C4-2B (cell line): ENCODE measurements around the gene CTNNA3.

Experiments used
- H3K27ac ChIP-seq: fragments of 450-650 bp; 2 replicates; pipeline ENCODE4 v1.5.1; 2017
- ZFX ChIP-seq: fragments of 450-650 bp; IDR thresholded peaks from 2 replicates; pipeline ENCODE4 v1.6.1; 2017
- TF ChIP-seq, protein P1 (sequence below): fragments of 450-650 bp; conservative IDR thresholded peaks from 2 replicates; pipeline ENCODE4 v1.5.1; 2017; ENCODE audit warnings: mild to moderate bottlenecking

Gene CTNNA3

DNA sequence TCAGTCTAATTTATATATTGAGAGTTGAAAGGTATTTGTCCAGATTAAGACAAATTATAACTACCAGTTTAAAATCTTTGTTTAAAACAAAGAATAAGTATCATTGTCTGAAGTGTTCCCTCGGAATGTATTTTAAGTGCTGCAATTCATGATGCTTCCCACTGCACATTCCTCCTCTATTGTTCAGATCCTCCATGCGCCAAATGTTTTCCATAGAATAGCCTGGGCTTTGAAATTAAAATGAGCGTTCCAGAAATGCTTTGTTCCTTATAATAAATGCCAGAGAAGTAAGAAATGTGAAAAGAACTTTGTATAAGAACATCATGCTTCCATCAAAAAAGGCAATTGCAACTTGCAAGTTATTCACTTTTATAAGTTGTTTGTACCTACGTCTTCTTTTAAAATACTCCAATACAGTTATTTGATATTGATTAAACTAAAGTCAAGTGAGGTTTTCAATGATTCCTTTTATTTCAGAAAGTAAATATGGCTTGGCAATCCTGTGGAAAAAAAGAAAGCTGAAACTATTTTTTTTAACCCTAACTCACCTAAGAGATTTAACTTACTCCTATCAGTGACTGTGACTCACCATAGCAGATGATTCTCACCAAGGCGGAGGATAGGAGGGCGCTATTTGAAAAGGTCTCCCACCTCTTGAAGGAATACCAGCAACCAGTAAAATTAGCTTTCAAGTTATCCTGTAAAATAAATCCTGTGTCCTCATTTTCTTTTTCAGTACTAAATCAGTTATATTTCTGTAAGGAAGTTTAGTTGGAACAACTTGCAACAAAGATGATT is 85.8 kb downstream of the CTNNA3 start:
- TF ChIP-seq, protein P1, sequence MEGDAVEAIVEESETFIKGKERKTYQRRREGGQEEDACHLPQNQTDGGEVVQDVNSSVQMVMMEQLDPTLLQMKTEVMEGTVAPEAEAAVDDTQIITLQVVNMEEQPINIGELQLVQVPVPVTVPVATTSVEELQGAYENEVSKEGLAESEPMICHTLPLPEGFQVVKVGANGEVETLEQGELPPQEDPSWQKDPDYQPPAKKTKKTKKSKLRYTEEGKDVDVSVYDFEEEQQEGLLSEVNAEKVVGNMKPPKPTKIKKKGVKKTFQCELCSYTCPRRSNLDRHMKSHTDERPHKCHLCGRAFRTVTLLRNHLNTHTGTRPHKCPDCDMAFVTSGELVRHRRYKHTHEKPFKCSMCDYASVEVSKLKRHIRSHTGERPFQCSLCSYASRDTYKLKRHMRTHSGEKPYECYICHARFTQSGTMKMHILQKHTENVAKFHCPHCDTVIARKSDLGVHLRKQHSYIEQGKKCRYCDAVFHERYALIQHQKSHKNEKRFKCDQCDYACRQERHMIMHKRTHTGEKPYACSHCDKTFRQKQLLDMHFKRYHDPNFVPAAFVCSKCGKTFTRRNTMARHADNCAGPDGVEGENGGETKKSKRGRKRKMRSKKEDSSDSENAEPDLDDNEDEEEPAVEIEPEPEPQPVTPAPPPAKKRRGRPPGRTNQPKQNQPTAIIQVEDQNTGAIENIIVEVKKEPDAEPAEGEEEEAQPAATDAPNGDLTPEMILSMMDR: no peak
- no peak for TF ChIP-seq ZFX
- H3K27ac ChIP-seq: no peak overlapping the region

DNA sequence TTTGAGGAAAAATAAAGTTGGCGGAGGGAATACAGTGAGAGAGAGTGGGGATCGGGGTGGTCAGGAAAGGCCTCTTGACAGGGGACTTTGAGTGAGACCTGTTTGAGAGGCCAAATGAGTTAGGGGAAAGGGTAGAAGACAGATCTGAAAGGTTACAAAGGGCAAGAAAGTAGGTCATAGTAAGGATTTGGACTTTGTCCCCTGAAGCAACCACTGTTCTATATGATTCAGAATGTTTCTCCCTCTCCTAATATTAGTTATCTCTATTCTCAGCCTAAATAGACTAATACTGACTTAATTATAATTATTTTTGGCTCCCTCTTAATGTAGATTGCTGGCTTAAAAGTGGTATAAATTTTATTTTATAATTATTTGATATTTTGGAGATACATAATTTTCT is 88.0 kb downstream of the CTNNA3 start:
- TF ChIP-seq, protein P1: no peak
- no peak for TF ChIP-seq ZFX
- H3K27ac ChIP-seq: no peak overlapping the region

DNA sequence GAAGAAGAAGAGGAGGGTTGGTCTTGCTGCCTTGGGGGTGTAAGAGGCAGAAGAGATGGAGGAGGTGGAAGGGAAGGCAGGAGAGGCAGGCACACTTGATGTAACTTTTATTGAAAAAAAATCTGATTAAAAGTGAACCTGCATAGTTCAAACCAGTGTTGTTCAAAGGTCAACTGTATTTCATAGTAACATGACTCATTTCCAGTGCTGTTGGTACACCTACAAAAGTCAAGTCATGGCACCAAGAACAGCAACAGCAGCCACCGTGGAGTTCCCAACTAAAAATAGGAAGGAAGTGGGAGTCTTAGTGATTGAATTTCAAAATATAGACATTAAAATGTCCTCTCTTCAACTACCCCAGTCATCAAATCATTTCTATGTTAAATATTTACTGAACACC is 88.5 kb downstream of the CTNNA3 start:
- H3K27ac ChIP-seq: no peak overlapping the region

DNA sequence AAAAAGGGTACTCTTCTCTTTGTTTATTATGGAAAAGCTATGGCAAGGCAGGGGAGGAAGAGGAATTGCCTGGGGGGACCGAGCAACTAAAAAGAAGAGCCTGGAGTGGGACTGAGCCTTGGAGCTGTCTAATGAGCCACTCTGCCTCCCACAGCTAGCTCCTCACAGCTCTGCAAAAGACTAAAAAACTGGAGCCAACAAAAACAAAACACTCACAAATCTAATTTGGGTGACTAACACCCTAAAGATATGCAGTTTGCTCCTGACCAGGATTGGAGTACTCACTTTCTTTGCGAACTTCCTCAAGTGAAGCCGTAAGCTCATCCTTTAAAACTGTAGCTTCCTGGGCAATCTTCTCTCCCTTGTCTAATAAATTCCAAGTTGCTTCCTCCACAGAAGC is 89.4 kb downstream of the CTNNA3 start:
- TF ChIP-seq, protein P1: no peak
- TF ChIP-seq ZFX: no peak
- H3K27ac ChIP-seq: no peak overlapping the region

More for the DNA sequence above, 88.5 kb downstream of the CTNNA3 start:
- TF ChIP-seq, protein P1: no peak
- TF ChIP-seq ZFX: no peak

DNA sequence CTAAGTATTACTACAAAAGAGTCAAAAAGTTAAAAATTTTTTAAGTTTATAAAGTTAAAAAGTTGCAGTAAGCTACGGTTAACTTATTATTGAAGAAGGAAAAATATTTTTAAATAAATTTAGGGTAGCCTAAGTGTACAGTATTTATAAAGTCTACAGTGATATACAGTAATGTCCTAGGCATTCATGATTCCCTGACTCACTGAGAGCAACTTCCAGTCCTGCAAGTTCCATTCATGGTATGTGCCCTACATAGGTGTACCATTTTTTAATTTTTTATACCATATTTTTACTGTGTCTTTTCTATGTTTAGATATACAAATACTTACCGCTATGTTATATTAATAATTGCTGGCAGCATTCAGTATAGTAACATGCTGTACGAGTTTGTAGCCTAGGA is 92.3 kb downstream of the CTNNA3 start:
- H3K27ac ChIP-seq: no peak overlapping the region
- no peak for TF ChIP-seq ZFX
- TF ChIP-seq, protein P1: no peak

DNA sequence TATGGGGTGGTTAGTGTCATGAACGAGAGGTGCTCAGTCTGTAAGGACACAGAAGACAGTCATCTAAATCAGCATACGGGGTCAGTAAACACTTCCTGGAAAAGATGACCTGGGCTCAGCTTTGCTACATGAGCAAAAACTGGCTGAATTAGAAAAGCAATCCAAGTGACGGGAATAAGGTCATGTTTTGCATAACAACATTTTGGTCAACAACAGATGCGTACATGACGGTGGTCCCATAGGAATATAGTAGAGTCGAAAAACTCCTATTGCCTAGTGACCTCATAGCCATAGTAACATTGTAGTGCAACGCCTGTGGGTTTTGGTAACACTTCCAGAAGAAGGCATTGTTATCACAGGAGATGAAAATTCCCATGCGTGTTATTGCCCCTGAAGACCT is 92.9 kb downstream of the CTNNA3 start:
- H3K27ac ChIP-seq: no peak overlapping the region
- TF ChIP-seq, protein P1: no peak
- no peak for TF ChIP-seq ZFX

DNA sequence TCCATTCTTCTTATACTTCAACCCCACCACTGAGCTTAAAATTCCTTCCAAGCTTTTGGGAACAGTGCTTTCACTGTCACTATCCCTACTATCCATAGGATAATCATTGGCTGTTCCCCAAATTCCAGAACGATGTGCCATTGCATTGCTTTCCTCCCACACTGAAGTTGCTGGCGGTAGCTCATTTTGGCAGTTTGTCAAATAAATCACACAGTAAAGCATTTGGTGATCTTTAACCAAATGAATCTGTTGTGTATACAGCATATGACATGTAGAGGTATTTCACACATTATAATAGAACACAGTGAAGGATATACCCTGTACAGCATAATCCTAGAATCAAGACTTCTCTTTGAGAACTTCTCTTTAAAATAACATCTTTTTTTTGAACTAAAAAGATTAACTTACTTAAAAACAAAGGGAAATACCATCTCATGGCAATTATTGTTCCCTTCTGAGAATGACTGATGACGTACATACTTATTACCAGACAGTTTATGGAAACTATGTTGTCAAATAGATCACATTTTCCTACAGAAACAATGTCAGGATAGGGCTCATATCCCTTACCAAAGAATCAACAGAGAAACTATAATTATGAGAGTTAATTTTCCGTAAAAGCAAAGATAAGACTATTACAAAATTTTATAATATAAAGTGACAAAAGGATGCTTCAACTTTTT is 93.6 kb downstream of the CTNNA3 start:
- H3K27ac ChIP-seq: no peak overlapping the region
- TF ChIP-seq ZFX: no peak
- TF ChIP-seq, protein P1: no peak
